Keratinocyte (primary cell): ENCODE results near the gene SMIM33. TPM values are rescaled to one million over a fixed set of nuclear protein-coding genes. Genes with fewer than 3 reads are reported as not detected.

Source experiments
- DNase-seq: peaks from one replicate; pipeline ENCODE4 v3.0.0-alpha.2; 2011; ENCODE audit warnings: low read depth, missing footprints, low spot score
- FAIRE-seq: peaks from 2 replicates; lab custom pipeline; 2011; peaks lifted over from hg19 to GRCh38; lab: Jason Lieb, UNC
- H2AFZ ChIP-seq: 2 replicates; pipeline ENCODE4 v1.6.0; 2012; ENCODE audit warnings: low read length, control low read depth, inconsistent platforms; ENCODE audit not compliant: control insufficient read depth
- H3K27ac ChIP-seq: 2 replicates; pipeline ENCODE4 v1.5.1; 2011; ENCODE audit warnings: low read length; ENCODE audit not compliant: control insufficient read depth, insufficient read depth
- H3K27me3 ChIP-seq: 3 replicates; pipeline ENCODE4 v1.6.0; 2011; ENCODE audit warnings: low read length; ENCODE audit not compliant: control insufficient read depth, insufficient read depth; ENCODE audit errors: extremely low read depth
- H3K36me3 ChIP-seq, 2 experiments: 2 replicates in 1 of 2; 3 replicates in 1 of 2; pipeline ENCODE4 v1.5.1; 2011; ENCODE audit warnings: low read length in 2 of 2, mild to moderate bottlenecking in 1 of 2; ENCODE audit not compliant: control insufficient read depth in 2 of 2, insufficient read depth in 2 of 2; ENCODE audit errors: extremely low read depth in 1 of 2
- H3K4me1 ChIP-seq: 3 replicates; pipeline ENCODE4 v1.5.1; 2011; ENCODE audit warnings: low read length; ENCODE audit not compliant: control insufficient read depth, insufficient read depth; ENCODE audit errors: extremely low read depth
- H3K4me2 ChIP-seq: 3 replicates; pipeline ENCODE4 v1.6.0; 2011; ENCODE audit warnings: low read depth, low read length; ENCODE audit not compliant: control insufficient read depth, insufficient read depth; ENCODE audit errors: extremely low read depth
- H3K4me3 ChIP-seq, 3 experiments: fragments of 200-600 bp in 1 of 3; sonication (generic) in 1 of 3; 2 replicates in 2 of 3; 3 replicates in 1 of 3; pipeline ENCODE4 v1.5.1; 2011 to 2016; ENCODE audit warnings: low read length in 3 of 3, mild to moderate bottlenecking in 3 of 3, control low read depth in 2 of 3, inconsistent platforms in 1 of 3, low read depth in 1 of 3, mixed read lengths in 1 of 3, mixed run types in 1 of 3, moderate library complexity in 1 of 3; ENCODE audit not compliant: control insufficient read depth in 2 of 3, insufficient read depth in 2 of 3; ENCODE audit errors: extremely low read depth in 1 of 3
- H3K79me2 ChIP-seq: 2 replicates; pipeline ENCODE4 v1.6.0; 2012; ENCODE audit warnings: low read length; ENCODE audit not compliant: control insufficient read depth, insufficient read depth
- H3K9ac ChIP-seq: 3 replicates; pipeline ENCODE4 v1.6.0; 2011; ENCODE audit warnings: low read length; ENCODE audit not compliant: control insufficient read depth, insufficient read depth; ENCODE audit errors: extremely low read depth
- H3K9me1 ChIP-seq: 3 replicates; pipeline ENCODE4 v1.6.0; 2011; ENCODE audit warnings: low read length; ENCODE audit not compliant: control insufficient read depth, insufficient read depth; ENCODE audit errors: extremely low read depth
- H3K9me3 ChIP-seq: 2 replicates; pipeline ENCODE4 v1.5.1; 2012; ENCODE audit warnings: low read depth, low read length; ENCODE audit not compliant: control insufficient read depth
- H4K20me1 ChIP-seq: 3 replicates; pipeline ENCODE4 v1.6.0; 2011; ENCODE audit warnings: low read length; ENCODE audit not compliant: control insufficient read depth, insufficient read depth; ENCODE audit errors: extremely low read depth
- CTCF ChIP-seq, 3 experiments: IDR thresholded peaks in 1 of 3; conservative IDR thresholded peaks in 1 of 3; optimal IDR thresholded peaks in 1 of 3; 2 replicates in 2 of 3; 3 replicates in 1 of 3; pipeline versions ENCODE3 to v1.5.1; 2011; ENCODE audit warnings: low read length in 3 of 3, mild to moderate bottlenecking in 3 of 3, moderate library complexity in 2 of 3, control low read depth in 1 of 3, inconsistent platforms in 1 of 3; ENCODE audit not compliant: insufficient read depth in 2 of 3; ENCODE audit errors: extremely low read depth in 1 of 3
- EZH2 ChIP-seq: IDR thresholded peaks from one replicate; pipeline ENCODE4 v1.6.1; 2012; ENCODE audit warnings: inconsistent platforms, mild to moderate bottlenecking, low read length, moderate library complexity
- dilution Hi-C: fragments of 300-500 bp; cut with MboI; formaldehyde crosslinking; loops from one replicate; pipeline ENCODE4 v1.7.0; 2020; ENCODE audit warnings: low sequenced_read_pairs; ENCODE audit not compliant: extremely low pct_ligation_motif_present
- polyA plus RNA-seq, 5 experiments: library from polyadenylated mRNA; depleted of rRNA in 3 of 5; stranded (reverse) in 3 of 5; stranded (forward) in 1 of 5; unstranded in 1 of 5; fragments of >200 nt; gene quantifications; 1 replicate in 1 of 5; 2 replicates in 3 of 5; 3 replicates in 1 of 5; pipeline versions ENCODE4 v1.2.1 to v1.2.3, GENCODE V29; 2011 to 2012; ENCODE audit warnings: missing spikeins in 2 of 5, low read depth in 1 of 5, low replicate concordance in 1 of 5

The SMIM33 gene
- polyA plus RNA-seq, 1 donor (not counting 4 experiments of a cell fraction or from before 2014, with no cell fraction given) = not detected

GRCh38 chr5:139494832-139495231, 24.0 kb downstream of the SMIM33 start:
- Histone ChIP-seq H3K4me1 (peaks cover 4% of the 10 kb centered on the region), H3K36me3 (no peaks in the 10 kb centered on the region), H3K4me3 (no peak overlapping the region), H4K20me1 (no peaks in the 10 kb centered on the region), H3K27ac (no peak overlapping the region), H2AFZ (no peak overlapping the region), H3K79me2 (no peaks in the 10 kb centered on the region), H3K9me1 (no peaks in the 10 kb centered on the region), H3K4me2 (no peak overlapping the region), H3K9ac (no peak overlapping the region), H3K27me3 (no peaks in the 10 kb centered on the region), H3K9me3 (no peaks in the 10 kb centered on the region)
- FAIRE-seq (no peak), DNase-seq (no peak)
- dilution Hi-C loops = no loop called here
- TF ChIP-seq EZH2 = no peak
- TF ChIP-seq CTCF (optimal IDR thresholded peaks at IDR 0.05 in 1 of 3, IDR thresholded peaks at IDR 0.05 in 1 of 3, conservative IDR thresholded peaks at IDR 0.05 in 1 of 3; ENCODE audit: extremely low read depth in 1 of 3, insufficient read depth in 2 of 3, low read length in 3 of 3) = no peak

DNA sequence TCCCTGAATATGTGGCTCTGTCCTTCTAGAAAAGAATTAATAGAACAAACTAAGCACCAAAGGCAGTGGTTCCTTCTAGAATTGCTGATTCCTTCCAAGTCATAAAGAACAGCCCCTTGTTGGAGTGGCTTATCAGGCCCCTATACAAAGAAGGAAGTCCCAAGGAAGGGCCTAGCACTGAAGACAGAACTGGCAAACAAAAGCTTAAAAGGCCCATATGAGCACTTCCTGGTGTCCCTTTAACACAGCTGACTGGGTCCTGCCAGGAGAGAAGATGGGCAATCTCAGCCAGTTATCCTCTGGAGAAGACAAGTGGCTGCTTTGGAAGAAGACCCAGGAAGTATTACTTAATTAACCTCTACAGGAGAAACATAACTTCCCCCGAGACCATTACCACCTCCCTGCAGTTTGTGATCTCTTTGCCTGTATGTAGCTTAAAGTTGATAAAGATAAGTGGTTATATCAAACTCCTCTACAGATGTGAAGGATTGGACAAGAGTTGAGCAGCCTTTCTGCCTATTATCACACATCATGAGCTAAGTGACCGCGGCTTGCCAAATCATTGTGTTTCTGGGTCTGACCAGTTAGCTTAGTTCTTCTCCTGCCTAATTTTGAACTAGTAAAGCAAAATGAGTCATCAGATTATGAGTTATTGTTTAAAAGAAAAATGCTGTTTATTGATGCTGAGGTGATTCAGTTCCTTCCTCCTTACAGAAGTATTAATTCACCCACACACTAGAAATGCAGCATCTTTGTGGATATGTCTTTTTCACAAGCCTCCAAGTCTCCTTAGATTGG, 25.0 kb downstream of the SMIM33 start:
- Histone ChIP-seq H3K4me2 (no peak overlapping the region), H3K27me3 (no peaks in the 10 kb centered on the region), H3K27ac (no peak overlapping the region), H3K36me3 (no peaks in the 10 kb centered on the region), H3K4me3 (no peak overlapping the region), H3K4me1 (peaks cover 4% of the 10 kb centered on the region), H2AFZ (no peak overlapping the region), H3K79me2 (no peaks in the 10 kb centered on the region), H3K9ac (no peak overlapping the region), H3K9me1 (no peaks in the 10 kb centered on the region), H3K9me3 (no peaks in the 10 kb centered on the region), H4K20me1 (no peaks in the 10 kb centered on the region)
- DNase-seq (no peak), FAIRE-seq (peak; percentile 29)
- dilution Hi-C loops = no loop called here
- TF ChIP-seq EZH2 = no peak
- no peak for TF ChIP-seq CTCF (optimal IDR thresholded peaks at IDR 0.05 in 1 of 3, IDR thresholded peaks at IDR 0.05 in 1 of 3, conservative IDR thresholded peaks at IDR 0.05 in 1 of 3; ENCODE audit: extremely low read depth in 1 of 3, insufficient read depth in 2 of 3, low read length in 3 of 3)
